Measurements from ENCODE around the gene SPATC1L. TPM values are rescaled to one million over a fixed set of nuclear protein-coding genes. Genes with fewer than 3 reads are reported as not detected.

Gene SPATC1L
- total RNA-seq, 1 experiment from 2014 or later = 36.0 TPM

DNA sequence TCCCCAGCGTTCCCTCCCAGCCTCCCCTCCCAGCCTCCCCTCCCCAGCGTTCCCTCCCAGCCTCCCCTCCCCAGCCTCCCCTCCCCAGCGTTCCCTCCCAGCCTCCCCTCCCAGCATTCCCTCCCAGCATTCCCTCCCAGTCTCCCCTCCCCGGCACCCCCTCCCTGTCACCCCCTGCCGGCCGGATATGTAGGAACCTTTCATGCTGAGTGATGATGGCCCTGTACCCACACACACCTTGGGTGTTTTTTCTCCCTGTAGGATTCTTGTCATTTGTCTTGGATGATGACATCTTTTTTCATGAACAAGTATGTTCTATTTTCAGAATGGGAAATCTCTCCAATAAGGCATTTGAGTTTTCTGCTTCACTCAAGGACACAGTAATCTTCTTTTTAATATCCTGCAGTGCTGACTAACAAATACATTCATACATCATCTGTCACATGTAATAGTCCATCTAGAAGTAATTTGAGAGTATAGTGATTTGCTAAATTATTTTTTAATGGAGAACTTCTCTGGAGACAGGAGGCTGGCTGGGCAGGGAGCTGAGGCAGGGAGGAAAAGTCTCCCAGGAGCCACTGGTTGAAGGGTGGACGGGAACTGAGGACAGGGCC lies 48.4 kb downstream of the SPATC1L start:
- Histone ChIP-seq H4K91ac (ENCODE audit: insufficient read length, low read depth, low read length) (no peak overlapping the region), H4K5ac (ENCODE audit: insufficient read length, low read depth, low read length) (no peak overlapping the region), H3K27ac (ENCODE audit: insufficient read length, low read depth, low read length) (no peak overlapping the region), H3T11ph (ENCODE audit: low read length) (no peak overlapping the region), H2AK5ac (ENCODE audit: insufficient read length, low read length) (no peak overlapping the region), H3K56ac (ENCODE audit: insufficient read length, low read depth, low read length) (no peak overlapping the region), H2BK12ac (ENCODE audit: insufficient read length, low read depth, low read length) (no peak overlapping the region), H3K79me1 (ENCODE audit: insufficient read depth, low read depth, low read length, poor library complexity, severe bottlenecking) (no peaks in the 10 kb centered on the region), H3K23me2 (ENCODE audit: insufficient read length, low read depth, low read length, poor library complexity, severe bottlenecking) (no peaks in the 10 kb centered on the region), H4K8ac (replicated peaks; ENCODE audit: insufficient read length, low read depth, low read length) (no peak overlapping the region), H3K4ac (ENCODE audit: low read depth, low read length) (no peak overlapping the region), H4K20me1 (ENCODE audit: control insufficient read depth, insufficient read depth, insufficient read length) (no peaks in the 10 kb centered on the region), H3K14ac (ENCODE audit: insufficient read depth, low read length) (no peak overlapping the region), H2AFZ (ENCODE audit: low read length) (no peak overlapping the region), H3K27me3 (ENCODE audit: insufficient read depth, low read length) (no peaks in the 10 kb centered on the region; the same call in 1 of the 2 replicates), H2BK15ac (ENCODE audit: low read depth, low read length) (no peak overlapping the region), H3K23ac (ENCODE audit: insufficient read length, low read depth, low read length) (no peak overlapping the region), H3K79me2 (ENCODE audit: insufficient read depth, low read length) (no peaks in the 10 kb centered on the region), H2BK120ac (ENCODE audit: low read depth, low read length, poor library complexity, severe bottlenecking) (no peak overlapping the region), H3K4me2 (ENCODE audit: insufficient read depth, insufficient read length, low read length) (no peak overlapping the region), H3K9ac (ENCODE audit: extremely low read depth, insufficient read length, low read length) (no peak overlapping the region), H3K9me3 (ENCODE audit: control insufficient read depth, low read depth, low read length) (no peaks in the 10 kb centered on the region), H3K4me1 (ENCODE audit: insufficient read depth, low read length) (no peaks in the 10 kb centered on the region), H2BK5ac (ENCODE audit: insufficient read length, low read length) (no peak overlapping the region), H3K18ac (ENCODE audit: insufficient read length, low read depth, low read length) (no peak overlapping the region), H2BK20ac (ENCODE audit: low read depth, low read length, poor library complexity, severe bottlenecking) (no peak overlapping the region)
- WGBS (ENCODE audit: extremely low coverage, insufficient read length, low lambda C conversion rate) = no CpG with 5 or more reads among the region's 7 CpGs
- H3K27ac Mint-ChIP-seq = no peak overlapping the region
- H3K4me3 Mint-ChIP-seq = no peak overlapping the region
- no peaks in the 10 kb centered on the region; a peak in 1 of 7 replicates for H3K36me3 Mint-ChIP-seq (ENCODE audit: insufficient read depth in 1 of 3, low read depth in 3 of 3)
- no peaks in the 10 kb centered on the region for H3K9me3 Mint-ChIP-seq
- DNase-seq = no peak
- H3K27me3 Mint-ChIP-seq (ENCODE audit: low read depth) = peaks cover 20% of the 10 kb centered on the region
- H3K4me1 Mint-ChIP-seq = peaks cover 17 to 19% of the 10 kb centered on the region in 2 experiments
- TF ChIP-seq, protein P1, sequence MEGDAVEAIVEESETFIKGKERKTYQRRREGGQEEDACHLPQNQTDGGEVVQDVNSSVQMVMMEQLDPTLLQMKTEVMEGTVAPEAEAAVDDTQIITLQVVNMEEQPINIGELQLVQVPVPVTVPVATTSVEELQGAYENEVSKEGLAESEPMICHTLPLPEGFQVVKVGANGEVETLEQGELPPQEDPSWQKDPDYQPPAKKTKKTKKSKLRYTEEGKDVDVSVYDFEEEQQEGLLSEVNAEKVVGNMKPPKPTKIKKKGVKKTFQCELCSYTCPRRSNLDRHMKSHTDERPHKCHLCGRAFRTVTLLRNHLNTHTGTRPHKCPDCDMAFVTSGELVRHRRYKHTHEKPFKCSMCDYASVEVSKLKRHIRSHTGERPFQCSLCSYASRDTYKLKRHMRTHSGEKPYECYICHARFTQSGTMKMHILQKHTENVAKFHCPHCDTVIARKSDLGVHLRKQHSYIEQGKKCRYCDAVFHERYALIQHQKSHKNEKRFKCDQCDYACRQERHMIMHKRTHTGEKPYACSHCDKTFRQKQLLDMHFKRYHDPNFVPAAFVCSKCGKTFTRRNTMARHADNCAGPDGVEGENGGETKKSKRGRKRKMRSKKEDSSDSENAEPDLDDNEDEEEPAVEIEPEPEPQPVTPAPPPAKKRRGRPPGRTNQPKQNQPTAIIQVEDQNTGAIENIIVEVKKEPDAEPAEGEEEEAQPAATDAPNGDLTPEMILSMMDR (conservative IDR thresholded peaks at IDR 0.05) = no peak

Measured in H9 (cell line).